GM12864 (cell line): ENCODE data around the gene SFXN3.

ENCODE experiments used
- DNase-seq: peaks from one replicate; pipeline ENCODE4 v3.0.0-alpha.2; 2011; ENCODE audit warnings: low read depth
- H3K4me3 ChIP-seq: 2 replicates; pipeline ENCODE4 v1.5.1; 2011; ENCODE audit warnings: mild to moderate bottlenecking, low read depth, low read length, control low read depth
- TF ChIP-seq, protein P1 (sequence below): IDR thresholded peaks from 2 replicates; pipeline ENCODE4 v1.5.1; 2011; ENCODE audit warnings: low read depth, mild to moderate bottlenecking, moderate library complexity, low read length, control low read depth, inconsistent platforms; ENCODE audit errors: missing control alignments

SFXN3 gene

DNA sequence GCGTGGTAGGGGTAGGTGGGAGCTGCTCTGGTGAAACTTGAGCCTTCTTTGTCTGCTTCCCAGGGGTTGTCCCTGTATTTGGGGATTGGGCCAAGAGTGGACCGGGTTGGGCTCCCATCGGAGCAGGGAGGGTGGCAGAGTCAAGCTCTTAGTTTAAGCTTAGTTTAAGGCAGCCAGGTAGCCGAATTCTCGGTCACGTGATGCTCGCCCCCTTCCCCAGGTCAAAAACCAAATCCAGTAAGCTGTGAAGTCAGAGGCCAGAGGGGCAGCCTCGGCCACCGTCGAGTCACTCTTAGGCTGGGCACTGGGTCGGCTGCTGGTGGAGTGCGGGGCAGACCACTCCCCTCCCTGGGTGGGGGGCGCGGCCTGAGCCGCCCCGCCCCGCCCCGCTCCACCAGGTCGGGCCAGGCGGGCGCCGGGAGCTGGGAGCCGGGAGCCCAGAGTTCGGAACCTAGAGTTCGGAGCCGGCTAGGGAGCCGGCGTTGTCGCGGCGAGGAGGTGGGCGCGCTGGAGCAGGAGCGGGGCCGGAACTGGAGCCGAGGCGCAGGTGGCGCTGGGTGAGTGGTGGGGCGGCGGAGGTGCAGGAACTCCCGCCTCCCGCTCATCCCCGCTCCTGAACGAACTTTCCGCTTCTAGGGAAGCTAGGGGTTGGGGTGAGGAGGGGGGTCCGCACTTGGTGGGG is 34.2 kb upstream of the SFXN3 start:
- TF ChIP-seq, protein P1, sequence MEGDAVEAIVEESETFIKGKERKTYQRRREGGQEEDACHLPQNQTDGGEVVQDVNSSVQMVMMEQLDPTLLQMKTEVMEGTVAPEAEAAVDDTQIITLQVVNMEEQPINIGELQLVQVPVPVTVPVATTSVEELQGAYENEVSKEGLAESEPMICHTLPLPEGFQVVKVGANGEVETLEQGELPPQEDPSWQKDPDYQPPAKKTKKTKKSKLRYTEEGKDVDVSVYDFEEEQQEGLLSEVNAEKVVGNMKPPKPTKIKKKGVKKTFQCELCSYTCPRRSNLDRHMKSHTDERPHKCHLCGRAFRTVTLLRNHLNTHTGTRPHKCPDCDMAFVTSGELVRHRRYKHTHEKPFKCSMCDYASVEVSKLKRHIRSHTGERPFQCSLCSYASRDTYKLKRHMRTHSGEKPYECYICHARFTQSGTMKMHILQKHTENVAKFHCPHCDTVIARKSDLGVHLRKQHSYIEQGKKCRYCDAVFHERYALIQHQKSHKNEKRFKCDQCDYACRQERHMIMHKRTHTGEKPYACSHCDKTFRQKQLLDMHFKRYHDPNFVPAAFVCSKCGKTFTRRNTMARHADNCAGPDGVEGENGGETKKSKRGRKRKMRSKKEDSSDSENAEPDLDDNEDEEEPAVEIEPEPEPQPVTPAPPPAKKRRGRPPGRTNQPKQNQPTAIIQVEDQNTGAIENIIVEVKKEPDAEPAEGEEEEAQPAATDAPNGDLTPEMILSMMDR, result no peak
- H3K4me3 ChIP-seq, result peak overlapping the region; percentile 87
- no peak for DNase-seq

DNA sequence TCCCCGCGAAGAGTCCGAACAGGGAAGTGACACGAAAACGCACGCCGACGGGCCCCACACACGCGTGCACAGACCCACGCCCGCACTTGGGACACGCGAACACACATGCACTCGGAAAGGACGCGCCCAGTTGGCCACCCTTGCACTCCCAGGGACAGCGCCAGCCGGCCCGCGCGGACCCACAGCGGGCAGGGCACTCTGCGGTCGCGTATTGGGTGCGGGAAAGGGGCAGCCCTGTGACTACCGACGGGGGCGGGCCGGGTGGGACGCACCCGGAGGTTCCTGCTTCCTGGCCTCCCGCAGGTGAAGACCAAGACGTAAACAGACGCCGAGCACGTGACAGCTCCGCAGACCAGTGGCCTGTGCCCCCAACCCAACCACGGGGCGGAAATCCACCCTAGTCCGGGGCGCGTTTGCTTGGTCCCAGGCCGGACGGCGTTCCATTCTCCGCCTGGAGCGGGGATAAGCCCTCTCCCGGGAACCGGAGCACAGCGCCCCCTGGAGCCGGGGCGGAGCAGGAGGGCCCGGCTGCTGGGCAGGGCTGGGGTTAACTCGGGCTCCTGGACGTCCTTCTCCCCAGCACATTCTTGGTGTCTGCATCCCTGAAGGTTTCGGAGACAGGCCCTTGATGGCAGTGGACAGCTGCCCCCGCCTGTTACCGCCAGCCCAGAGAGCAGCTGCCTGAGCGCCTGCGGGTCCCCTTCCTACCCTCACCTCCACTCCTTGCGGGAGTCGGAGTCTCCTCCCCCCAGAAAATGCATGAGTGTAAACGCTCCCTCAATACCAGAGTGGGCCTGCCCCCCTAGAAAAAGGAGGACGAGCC is 33.5 kb upstream of the SFXN3 start:
- DNase-seq, result peak; percentile 46
- peak overlapping the region; percentile 87 for H3K4me3 ChIP-seq

GRCh38 chr10:100998183-100998990 is 32.6 kb upstream of the SFXN3 start:
- peak overlapping the region; percentile 87 for H3K4me3 ChIP-seq
- no peak for DNase-seq
- TF ChIP-seq, protein P1, result no peak

More for the DNA sequence above, 33.5 kb upstream of the SFXN3 start:
- TF ChIP-seq, protein P1, result peak; percentile 87

- TF ChIP-seq, protein P1, result peak; percentile 86
- H3K4me3 ChIP-seq, result peak overlapping the region; percentile 87
- DNase-seq, result no peak
Measured at GRCh38 chr10:100998991-100999741, 31.9 kb upstream of the SFXN3 start.

- H3K4me3 ChIP-seq, result peak within 1 kb of the TSS; percentile 87
- no peak for DNase-seq
- TF ChIP-seq, protein P1, result no peak
Measured at GRCh38 chr10:100999742-101000126, 31.3 kb upstream of the SFXN3 start, which contains the start of gene LZTS2. Gene LZTS2 (plus strand): TSS chr10:100999808. CDS start chr10:101002539, 2,731 bp downstream.
